Astrocyte (in vitro differentiated cells and primary cell): ENCODE measurements around the gene PPM1L.

Experiments used
- CTCF ChIP-seq: IDR thresholded peaks from 2 replicates; pipeline ENCODE4 v1.5.1; 2011; ENCODE audit warnings: low read depth, mild to moderate bottlenecking, inconsistent platforms, low read length, moderate library complexity; ENCODE audit not compliant: insufficient read depth
- EZH2 ChIP-seq: IDR thresholded peaks from 2 replicates; pipeline ENCODE4 v1.6.1; 2012; ENCODE audit warnings: mild to moderate bottlenecking, low read length, inconsistent platforms; ENCODE audit not compliant: insufficient read depth

DNA sequence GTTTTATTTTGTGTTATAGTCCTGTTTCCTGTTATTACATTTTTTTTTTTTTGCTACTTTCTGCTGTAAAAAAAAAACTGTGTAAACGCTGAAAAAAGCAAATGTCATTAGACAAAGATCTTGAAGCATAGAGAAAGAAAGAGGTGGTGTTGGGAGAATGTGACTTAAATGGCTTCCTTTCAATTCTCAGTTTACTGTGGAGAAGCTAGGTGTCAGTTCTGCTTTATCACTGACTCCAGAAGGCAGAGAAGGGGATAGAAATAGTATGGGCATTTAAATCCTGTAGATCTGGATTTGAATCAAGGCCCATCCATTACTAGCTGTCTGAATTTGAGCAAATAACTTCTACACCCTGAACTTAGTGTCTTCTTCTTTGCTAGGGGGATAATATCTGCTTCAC, 23.0 kb downstream of the PPM1L start:
- TF ChIP-seq CTCF = no peak
- TF ChIP-seq EZH2 = no peak
